CD8-positive, alpha-beta memory T cell (primary cell): ENCODE measurements around the gene HAPLN2. TPM values are rescaled to one million over a fixed set of nuclear protein-coding genes. Genes with fewer than 3 reads are reported as not detected.
A peak's percentile ranks its signal among the peaks of the same experiment; 100 is the strongest.
"Not testable (repeated sequence)": the region's sequence is repeated elsewhere in the genome, so short reads cannot be mapped to it uniquely, and the experiment has no call there.

Source experiments
- CTCF ChIA-PET: fragments of 350-600 bp; sonication (Branson Sonifier 250); formaldehyde crosslinking; loops from one replicate; lab custom pipeline; 2021; ENCODE audit warnings: antibody characterized with exemption; lab: Charles Lee
- POLR2A ChIA-PET: fragments of 350-600 bp; sonication (Branson Sonifier 250); formaldehyde crosslinking; loops from one replicate; lab custom pipeline; 2021; ENCODE audit warnings: antibody characterized with exemption; lab: Charles Lee
- DNase-seq, 5 donors: peaks; one replicate each; pipeline versions ENCODE4 v3.0.0 to v3.0.0-alpha.2; 2020 to 2022; ENCODE audit warnings: mixed read lengths in 1 of 5
- H3K27ac ChIP-seq: one replicate; pipeline ENCODE4 v1.7.0; 2013; ENCODE audit warnings: low read depth, mild to moderate bottlenecking, low read length, moderate library complexity
- H3K27me3 ChIP-seq: 2 replicates; pipeline ENCODE4 v1.7.0; 2013; ENCODE audit warnings: low read length, mild to moderate bottlenecking; ENCODE audit not compliant: insufficient read depth, poor library complexity, severe bottlenecking
- H3K36me3 ChIP-seq: 2 replicates; pipeline ENCODE4 v1.7.0; 2013; ENCODE audit warnings: mild to moderate bottlenecking, low read length, moderate library complexity; ENCODE audit not compliant: insufficient read depth
- H3K4me1 ChIP-seq: 2 replicates; pipeline ENCODE4 v1.7.0; 2013; ENCODE audit warnings: mild to moderate bottlenecking, low read length, moderate library complexity; ENCODE audit not compliant: insufficient read depth
- H3K4me3 ChIP-seq: 2 replicates; pipeline ENCODE4 v1.7.0; 2013; ENCODE audit warnings: mild to moderate bottlenecking, low read length
- H3K9me3 ChIP-seq: 2 replicates; pipeline ENCODE4 v1.7.0; 2013; ENCODE audit warnings: mild to moderate bottlenecking, low read length
- H3K27ac Mint-ChIP-seq, 8 donors: one replicate each; pipeline ENCODE4 v1.8.0; 2020 to 2021; ENCODE audit warnings: mixed read lengths in 8 of 8, mild to moderate bottlenecking in 6 of 8, inconsistent platforms in 3 of 8, moderate library complexity in 3 of 8
- H3K27me3 Mint-ChIP-seq, 2 donors: one replicate each; pipeline ENCODE4 v1.8.0; 2020 to 2021; ENCODE audit warnings: mixed read lengths in 2 of 2, mild to moderate bottlenecking in 1 of 2, moderate library complexity in 1 of 2
- H3K36me3 Mint-ChIP-seq, 3 donors: one replicate each; pipeline ENCODE4 v1.8.0; 2020 to 2021; ENCODE audit warnings: mixed read lengths in 3 of 3, inconsistent platforms in 1 of 3, mild to moderate bottlenecking in 1 of 3
- H3K4me1 Mint-ChIP-seq, 3 donors: one replicate each; pipeline ENCODE4 v1.8.0; 2020 to 2021; ENCODE audit warnings: mixed read lengths in 3 of 3, inconsistent platforms in 1 of 3, mild to moderate bottlenecking in 1 of 3
- H3K4me3 Mint-ChIP-seq, 7 donors: one replicate each; pipeline ENCODE4 v1.8.0; 2020 to 2021; ENCODE audit warnings: mixed read lengths in 7 of 7, mild to moderate bottlenecking in 6 of 7, moderate library complexity in 4 of 7, inconsistent platforms in 2 of 7
- H3K9me3 Mint-ChIP-seq, 5 donors: one replicate each; pipeline ENCODE4 v1.8.0; 2020 to 2022; ENCODE audit warnings: mixed read lengths in 5 of 5, mild to moderate bottlenecking in 3 of 5, moderate library complexity in 2 of 5, inconsistent platforms in 1 of 5
- polyA plus RNA-seq: library from polyadenylated mRNA; unstranded; fragments of 300-500 nt; fragmentation: Illumina TruSeq; gene quantifications from one replicate; pipeline ENCODE4 v1.2.3, GENCODE V29; 2021
- total RNA-seq, 2 experiments: library from RNA; stranded (reverse); gene quantifications; one replicate each; pipeline ENCODE4 v1.2.3, GENCODE V29; 2021

HAPLN2 gene
- total and polyA plus RNA-seq, 3 experiments from 2014 or later, result not detected

- peaks cover 0 to 61% (median 7%) of the 10 kb centered on the region in 3 donors for H3K36me3 Mint-ChIP-seq
- ChIA-PET CTCF (interaction anchor here (2.1 kb wide), 2 partner anchors 10 to 153 kb away, joined by 5 to 6 read pairs; no protein-coding TSS in a partner anchor), POLR2A (interaction anchor here (0.8 kb wide), 1 partner anchor 98 kb away, joined by 5 read pairs; no protein-coding TSS in a partner anchor)
- Histone ChIP-seq H3K9me3 (no peaks in the 10 kb centered on the region), H3K4me1 (peaks cover 32% of the 10 kb centered on the region), H3K27me3 (no peaks in the 10 kb centered on the region), H3K27ac (no peak overlapping the region), H3K36me3 (peaks cover 24% of the 10 kb centered on the region), H3K4me3 (no peak overlapping the region)
- peak overlapping the region in 2 of 7 donors; percentile 27 to 28 for H3K4me3 Mint-ChIP-seq
- H3K9me3 Mint-ChIP-seq, result no peaks in the 10 kb centered on the region
- no peaks in the 10 kb centered on the region for H3K27me3 Mint-ChIP-seq
- peaks cover 36 to 40% (median 40%) of the 10 kb centered on the region in 3 donors for H3K4me1 Mint-ChIP-seq
- no peak for DNase-seq
- H3K27ac Mint-ChIP-seq, result peak overlapping the region in 6 of 8 donors; percentile 2 to 99 (median 30)
Observed at GRCh38 chr1:156598731-156599432, 20.3 kb upstream of the HAPLN2 start.

- Mint-ChIP-seq H3K36me3 (peaks cover 0 to 53% (median 7%) of the 10 kb centered on the region in 3 donors), H3K27ac (peak overlapping the region in 6 of 8 donors; percentile 64 to 100 (median 98)), H3K4me3 (peak overlapping the region in 6 of 7 donors; percentile 84 to 100 (median 96)), H3K9me3 (no peaks in the 10 kb centered on the region), H3K27me3 (no peaks in the 10 kb centered on the region), H3K4me1 (peaks cover 36 to 40% (median 39%) of the 10 kb centered on the region in 3 donors)
- no peak overlapping the region for H3K27ac ChIP-seq
- ChIA-PET POLR2A (interaction anchor here (1.2 to 1.5 kb wide), 2 partner anchors 9 to 99 kb away, joined by 3 to 5 read pairs; partner anchors contain the start of genes MEF2D and NAXE), CTCF (interaction anchor here (1.3 to 2.2 kb wide), 3 partner anchors 14 to 154 kb away, joined by 4 to 11 read pairs (median 5); no protein-coding TSS in a partner anchor)
- no peak overlapping the region for H3K4me3 ChIP-seq
- H3K36me3 ChIP-seq, result peaks cover 24% of the 10 kb centered on the region
- DNase-seq, result no peak
- no peaks in the 10 kb centered on the region for H3K9me3 ChIP-seq
- H3K27me3 ChIP-seq, result no peaks in the 10 kb centered on the region
- H3K4me1 ChIP-seq, result peaks cover 32% of the 10 kb centered on the region
Observed at GRCh38 chr1:156599811-156600210, 19.4 kb upstream of the HAPLN2 start.

GRCh38 chr1:156600733-156601121, 18.5 kb upstream of the HAPLN2 start:
- Mint-ChIP-seq H3K4me3 (peak overlapping the region; percentile 84 to 100 (median 95)), H3K36me3 (peaks cover 0 to 44% (median 1%) of the 10 kb centered on the region in 3 donors), H3K27me3 (no peaks in the 10 kb centered on the region), H3K4me1 (peaks cover 34 to 36% (median 35%) of the 10 kb centered on the region in 3 donors), H3K27ac (peak overlapping the region; percentile 72 to 100 (median 98)), H3K9me3 (no peaks in the 10 kb centered on the region)
- CTCF ChIA-PET, result interaction anchor here (1.2 to 2.5 kb wide), 4 partner anchors 10 to 215 kb away, joined by 4 to 11 read pairs (median 6); partner anchors contain the start of gene NAXE
- H3K36me3 ChIP-seq, result peaks cover 24% of the 10 kb centered on the region
- POLR2A ChIA-PET, result interaction anchor here (1.0 to 1.5 kb wide), 4 partner anchors 10 to 143 kb away, joined by 3 to 5 read pairs (median 4); partner anchors contain the start of genes MEF2D and NAXE
- no peak for DNase-seq
- H3K4me3 ChIP-seq, result peak overlapping the region; percentile 97
- H3K27ac ChIP-seq, result peak overlapping the region; percentile 68
- H3K4me1 ChIP-seq, result peaks cover 32% of the 10 kb centered on the region
- H3K9me3 ChIP-seq, result no peaks in the 10 kb centered on the region
- no peaks in the 10 kb centered on the region for H3K27me3 ChIP-seq

GRCh38 chr1:156601122-156601830, 17.9 kb upstream of the HAPLN2 start, which contains the start of gene GPATCH4:
Gene GPATCH4 (minus strand): TSS chr1:156601479.
- Histone ChIP-seq H3K27me3 (no peaks in the 10 kb centered on the region), H3K4me1 (peaks cover 32% of the 10 kb centered on the region), H3K4me3 (peak within 1 kb of the TSS; percentile 97), H3K9me3 (no peaks in the 10 kb centered on the region), H3K27ac (peak within 1 kb of the TSS; percentile 68), H3K36me3 (peaks cover 24% of the 10 kb centered on the region)
- POLR2A ChIA-PET, result interaction anchor here (1.0 to 1.5 kb wide), 7 partner anchors 10 to 144 kb away, joined by 3 to 7 read pairs (median 4); partner anchors contain the start of genes MEF2D and NAXE
- Mint-ChIP-seq H3K36me3 (peaks cover 0 to 38% (median 1%) of the 10 kb centered on the region in 3 donors), H3K27ac (peak within 1 kb of the TSS; percentile 72 to 100 (median 98)), H3K4me1 (peaks cover 34 to 36% (median 35%) of the 10 kb centered on the region in 3 donors), H3K27me3 (no peaks in the 10 kb centered on the region), H3K9me3 (no peaks in the 10 kb centered on the region), H3K4me3 (peak within 1 kb of the TSS; percentile 84 to 100 (median 95))
- CTCF ChIA-PET, result interaction anchor here (0.9 to 2.5 kb wide), 6 partner anchors 10 to 215 kb away, joined by 4 to 11 read pairs (median 6); partner anchors contain the start of genes MEF2D and NAXE
- peak; percentile 58 to 81 (median 70) for DNase-seq

- H3K36me3 Mint-ChIP-seq, result peaks cover 0 to 32% (median 2%) of the 10 kb centered on the region in 3 donors
- H3K4me3 Mint-ChIP-seq, result peak overlapping the region; percentile 84 to 100 (median 95)
- H3K4me1 ChIP-seq, result peaks cover 32% of the 10 kb centered on the region
- no peak for DNase-seq
- peak overlapping the region; percentile 97 for H3K4me3 ChIP-seq
- peak overlapping the region; percentile 72 to 100 (median 96) for H3K27ac Mint-ChIP-seq
- ChIA-PET CTCF (interaction anchor here (0.9 to 2.5 kb wide), 6 partner anchors 9 to 216 kb away, joined by 3 to 11 read pairs (median 5); partner anchors contain the start of gene MEF2D), POLR2A (interaction anchor here (1.0 to 1.3 kb wide), 4 partner anchors 10 to 145 kb away, joined by 3 to 7 read pairs (median 4); partner anchors contain the start of genes MEF2D and NAXE)
- H3K9me3 Mint-ChIP-seq, result no peaks in the 10 kb centered on the region
- H3K27me3 ChIP-seq, result no peaks in the 10 kb centered on the region
- no peaks in the 10 kb centered on the region for H3K27me3 Mint-ChIP-seq
- H3K27ac ChIP-seq, result peak overlapping the region; percentile 68
- no peaks in the 10 kb centered on the region for H3K9me3 ChIP-seq
- peaks cover 34 to 36% (median 35%) of the 10 kb centered on the region in 3 donors for H3K4me1 Mint-ChIP-seq
- H3K36me3 ChIP-seq, result peaks cover 21% of the 10 kb centered on the region
Observed at GRCh38 chr1:156601892-156602291, 17.3 kb upstream of the HAPLN2 start.

DNA sequence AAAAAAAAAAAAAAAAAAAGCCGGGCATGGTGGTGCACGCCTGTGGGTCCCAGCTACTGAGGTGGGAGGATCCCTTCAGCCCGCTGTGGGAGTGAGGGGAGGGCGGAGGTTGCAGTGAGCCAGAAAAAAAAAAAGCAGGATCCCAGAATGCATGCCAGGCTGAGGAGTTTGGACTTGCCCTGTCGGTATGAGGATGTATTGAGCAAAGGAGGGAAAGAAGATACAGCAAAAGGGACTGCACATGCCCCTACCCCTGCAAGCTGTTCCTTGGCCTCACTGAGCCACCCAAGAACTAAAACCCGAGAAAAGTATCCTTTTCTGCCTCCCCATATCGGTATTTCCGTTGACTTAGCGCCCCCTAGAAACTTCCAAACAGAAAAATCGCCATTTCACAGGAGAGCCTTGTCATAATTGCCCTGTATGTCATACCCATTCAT, 16.6 kb upstream of the HAPLN2 start:
- no peak overlapping the region for H3K4me3 ChIP-seq
- Mint-ChIP-seq H3K27me3 (no peaks in the 10 kb centered on the region), H3K36me3 (peaks cover 0 to 25% (median 2%) of the 10 kb centered on the region in 3 donors), H3K9me3 (no peaks in the 10 kb centered on the region), H3K4me1 (peaks cover 32 to 36% (median 35%) of the 10 kb centered on the region in 3 donors), H3K27ac (peak overlapping the region in 3 of 8 donors; percentile 50 to 64 (median 51)), H3K4me3 (peak overlapping the region; percentile 54 to 80 (median 68))
- peaks cover 32% of the 10 kb centered on the region for H3K4me1 ChIP-seq
- ChIA-PET POLR2A (interaction anchor here (1.1 kb wide), 1 partner anchor 102 kb away, joined by 7 read pairs; the partner anchor contains the start of gene MEF2D), CTCF (interaction anchor here (0.9 to 2.5 kb wide), 3 partner anchors 9 to 217 kb away, joined by 3 to 8 read pairs (median 3); no protein-coding TSS in a partner anchor)
- no peak for DNase-seq
- no peaks in the 10 kb centered on the region for H3K27me3 ChIP-seq
- peaks cover 14% of the 10 kb centered on the region for H3K36me3 ChIP-seq
- no peaks in the 10 kb centered on the region for H3K9me3 ChIP-seq
- H3K27ac ChIP-seq, result no peak overlapping the region

GRCh38 chr1:156607344-156607743, 11.9 kb upstream of the HAPLN2 start:
- CTCF ChIA-PET, POLR2A ChIA-PET, DNase-seq, H3K36me3 Mint-ChIP-seq, H3K9me3 ChIP-seq, H3K4me3 ChIP-seq, H3K9me3 Mint-ChIP-seq, H3K27ac ChIP-seq, H3K4me3 Mint-ChIP-seq, H3K27me3 ChIP-seq, H3K27ac Mint-ChIP-seq, H3K36me3 ChIP-seq: not testable (repeated sequence)
- H3K27me3 Mint-ChIP-seq, result peaks cover 5 to 20% of the 10 kb centered on the region in 2 donors
- H3K4me1 ChIP-seq, result peaks cover 17% of the 10 kb centered on the region
- H3K4me1 Mint-ChIP-seq, result peaks cover 10 to 21% (median 14%) of the 10 kb centered on the region in 3 donors
